22Rv1 (cell line): Measurements from ENCODE around the gene KRTAP3-2.

Experiments
- CTCF ChIP-seq: fragments of 450-650 bp; IDR thresholded peaks from 2 replicates; pipeline ENCODE4 v1.5.1; 2017; ENCODE audit warnings: mild to moderate bottlenecking
- ZFX ChIP-seq: fragments of 450-650 bp; IDR thresholded peaks from 2 replicates; pipeline ENCODE4 v1.6.1; 2017; ENCODE audit warnings: antibody characterized with exemption, borderline replicate concordance

DNA sequence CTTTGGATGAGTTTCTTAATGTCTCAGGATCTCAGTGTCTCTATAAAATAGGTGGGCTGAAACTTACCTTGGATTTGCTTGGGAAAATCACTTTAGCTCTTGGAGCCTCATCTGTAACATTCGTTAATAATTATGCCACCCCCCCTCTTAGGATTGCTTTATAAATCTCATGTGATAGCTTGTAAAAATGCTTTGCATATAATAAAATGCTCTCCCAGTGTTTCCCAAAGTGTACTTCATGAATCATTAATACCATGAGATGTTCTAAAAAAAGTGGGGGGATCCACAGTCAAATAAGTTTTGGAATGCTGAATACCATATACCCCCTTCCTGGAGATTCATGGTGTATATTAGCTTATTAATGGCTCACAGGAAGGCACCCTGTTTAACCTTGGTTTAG lies 38.1 kb downstream of the KRTAP3-2 start:
- TF ChIP-seq CTCF: no peak
- no peak for TF ChIP-seq ZFX
